HFF-Myc (cell line): ENCODE results near the gene GRIA1.

Source experiments
- DNase-seq: peaks from one replicate; pipeline ENCODE4 v3.0.0-alpha.2; 2011; ENCODE audit warnings: low read depth; ENCODE audit errors: extremely low read depth
- H3K4me3 ChIP-seq: replicated peaks from 2 replicates; pipeline ENCODE4 v1.5.1; 2011; ENCODE audit warnings: low read depth, mild to moderate bottlenecking, control low read depth, low read length
- TF ChIP-seq, protein P1 (sequence below): IDR thresholded peaks from 2 replicates; pipeline ENCODE4 v1.5.1; 2012; ENCODE audit warnings: mild to moderate bottlenecking, low read depth, low read length, control low read depth; ENCODE audit errors: missing control alignments

GRIA1 gene

DNA sequence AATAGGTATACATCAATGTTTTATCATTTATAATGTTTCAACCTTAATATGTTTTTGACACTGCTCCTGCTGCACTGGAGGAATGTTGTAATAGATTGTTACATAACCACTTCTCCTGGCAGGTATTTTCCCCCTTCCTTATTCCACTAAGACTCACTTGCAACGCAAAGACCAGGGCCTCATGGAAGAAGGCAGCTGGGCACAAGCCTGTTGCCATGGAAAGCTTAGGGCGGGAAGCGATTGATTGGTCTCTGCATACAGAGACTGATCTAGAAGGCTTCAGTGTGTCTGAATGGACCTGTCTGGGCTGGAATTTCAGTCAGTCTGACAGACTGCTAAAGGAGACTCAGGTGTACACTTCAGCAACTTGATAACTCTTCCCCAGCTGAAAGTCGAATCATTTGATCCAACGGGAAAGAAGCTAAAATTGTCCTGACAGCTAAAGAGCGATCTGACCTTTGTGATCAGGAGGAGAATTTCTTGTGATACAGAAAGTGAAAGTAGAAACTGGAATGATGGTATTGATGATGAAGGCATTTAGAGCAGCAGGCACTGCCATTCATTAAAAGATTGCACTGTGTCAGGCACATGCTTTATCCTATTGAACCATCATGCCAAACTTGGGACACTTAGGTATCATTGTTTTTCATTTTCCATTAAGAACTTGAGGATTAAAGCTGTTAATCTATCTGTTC is 65.1 kb downstream of the GRIA1 start:
- TF ChIP-seq, protein P1, sequence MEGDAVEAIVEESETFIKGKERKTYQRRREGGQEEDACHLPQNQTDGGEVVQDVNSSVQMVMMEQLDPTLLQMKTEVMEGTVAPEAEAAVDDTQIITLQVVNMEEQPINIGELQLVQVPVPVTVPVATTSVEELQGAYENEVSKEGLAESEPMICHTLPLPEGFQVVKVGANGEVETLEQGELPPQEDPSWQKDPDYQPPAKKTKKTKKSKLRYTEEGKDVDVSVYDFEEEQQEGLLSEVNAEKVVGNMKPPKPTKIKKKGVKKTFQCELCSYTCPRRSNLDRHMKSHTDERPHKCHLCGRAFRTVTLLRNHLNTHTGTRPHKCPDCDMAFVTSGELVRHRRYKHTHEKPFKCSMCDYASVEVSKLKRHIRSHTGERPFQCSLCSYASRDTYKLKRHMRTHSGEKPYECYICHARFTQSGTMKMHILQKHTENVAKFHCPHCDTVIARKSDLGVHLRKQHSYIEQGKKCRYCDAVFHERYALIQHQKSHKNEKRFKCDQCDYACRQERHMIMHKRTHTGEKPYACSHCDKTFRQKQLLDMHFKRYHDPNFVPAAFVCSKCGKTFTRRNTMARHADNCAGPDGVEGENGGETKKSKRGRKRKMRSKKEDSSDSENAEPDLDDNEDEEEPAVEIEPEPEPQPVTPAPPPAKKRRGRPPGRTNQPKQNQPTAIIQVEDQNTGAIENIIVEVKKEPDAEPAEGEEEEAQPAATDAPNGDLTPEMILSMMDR: no peak
- DNase-seq: no peak
- H3K4me3 ChIP-seq: no peak overlapping the region

DNA sequence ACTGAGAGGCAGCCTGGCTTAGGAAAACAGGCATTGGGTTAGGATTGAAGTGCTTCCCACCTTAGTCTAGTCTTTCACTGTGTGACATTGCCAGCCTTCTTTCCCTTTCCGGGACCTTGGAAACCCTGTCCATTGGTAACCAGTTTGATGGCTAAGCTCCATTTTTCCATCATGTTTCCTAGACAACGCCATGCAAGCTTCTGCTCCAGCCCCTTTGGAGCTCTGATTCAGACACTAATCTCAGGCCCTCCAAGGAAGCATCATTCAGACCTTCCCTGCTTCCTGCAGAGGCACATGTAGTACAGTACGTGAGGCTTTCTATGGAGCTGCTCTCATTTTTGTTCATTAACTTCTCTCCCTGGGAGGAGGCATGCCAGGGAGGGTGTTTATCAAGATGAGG is 68.5 kb downstream of the GRIA1 start:
- DNase-seq: no peak
- TF ChIP-seq, protein P1: no peak
- no peak overlapping the region for H3K4me3 ChIP-seq

DNA sequence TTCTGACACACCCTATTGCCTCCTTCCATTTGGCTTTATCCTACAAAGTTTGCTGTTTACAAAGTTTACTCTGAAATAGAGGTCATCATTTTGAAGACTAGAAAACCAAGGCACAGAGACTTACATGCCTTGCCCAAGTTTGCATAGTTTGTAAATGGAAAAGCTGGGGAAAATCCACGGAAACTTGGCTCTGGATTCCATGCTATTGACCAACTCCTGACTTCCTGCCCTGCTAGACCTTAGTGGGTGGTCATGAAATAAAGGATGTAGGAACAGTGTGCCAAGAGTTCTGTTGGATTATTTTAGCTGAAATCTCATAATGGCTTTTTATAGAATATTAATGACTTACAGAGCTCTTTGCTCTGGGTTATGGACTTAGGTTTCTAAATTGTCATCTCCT is 69.5 kb downstream of the GRIA1 start:
- H3K4me3 ChIP-seq: no peak overlapping the region
- no peak for DNase-seq
- TF ChIP-seq, protein P1: no peak

DNA sequence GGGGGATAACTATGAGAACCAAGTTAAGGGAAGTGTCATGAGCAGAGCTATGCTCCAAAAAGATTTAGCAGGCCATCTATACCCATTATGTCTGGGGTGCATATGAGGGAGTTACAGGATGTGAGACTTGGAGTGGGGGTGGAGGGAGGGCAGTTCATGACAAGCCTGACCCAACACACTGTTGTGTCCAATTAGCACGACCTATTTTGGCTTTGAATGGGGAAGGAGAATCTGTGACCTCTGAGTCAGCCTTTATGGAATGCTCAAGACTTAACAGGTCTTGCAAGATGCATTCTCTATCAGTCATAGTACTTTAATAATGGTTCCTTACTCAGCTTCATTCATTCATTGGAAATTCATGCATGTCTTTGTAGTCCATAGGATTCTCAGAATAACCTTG is 71.7 kb downstream of the GRIA1 start:
- peak; percentile 43 for DNase-seq
- no peak overlapping the region for H3K4me3 ChIP-seq
- TF ChIP-seq, protein P1: no peak

DNA sequence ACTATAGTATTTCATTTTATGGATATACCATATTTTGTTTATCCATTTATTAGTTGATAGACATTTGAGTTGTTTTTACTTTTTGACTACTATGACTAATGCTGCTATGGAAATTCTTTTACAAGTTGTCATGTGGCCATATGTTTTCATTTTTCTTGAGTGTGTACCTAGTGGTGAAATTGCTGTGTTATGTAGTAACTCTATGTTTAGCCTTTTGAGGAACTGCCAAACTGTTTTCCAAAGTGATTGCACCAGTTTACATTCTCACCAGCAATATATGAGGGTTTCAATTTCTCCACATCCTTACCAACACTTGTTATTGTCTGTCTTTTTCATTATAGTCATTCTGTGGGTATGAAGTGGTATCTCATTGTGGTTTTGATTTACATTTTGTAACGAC is 75.4 kb downstream of the GRIA1 start:
- no peak overlapping the region for H3K4me3 ChIP-seq
- peak; percentile 45 for DNase-seq
- TF ChIP-seq, protein P1: no peak

DNA sequence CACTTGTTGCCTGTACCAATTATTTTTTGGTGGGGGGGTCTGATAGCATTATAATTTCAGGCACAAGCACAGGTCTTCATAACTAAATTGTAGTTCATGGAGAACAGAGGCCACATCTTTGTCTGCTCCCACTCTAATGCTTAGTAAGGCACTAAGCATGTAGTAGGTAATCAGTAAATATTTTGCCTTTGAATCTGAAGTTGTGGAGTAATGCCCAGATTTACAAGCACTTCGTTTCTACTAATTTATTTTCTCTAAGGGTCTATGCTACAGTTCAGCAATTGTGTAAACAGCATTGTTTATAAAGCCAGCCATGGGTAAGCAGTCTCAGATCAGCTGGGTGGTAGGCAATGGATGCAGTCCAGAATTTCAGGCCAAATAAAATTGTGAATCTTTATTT is 78.6 kb downstream of the GRIA1 start:
- no peak overlapping the region for H3K4me3 ChIP-seq
- no peak for DNase-seq
- TF ChIP-seq, protein P1: no peak

DNA sequence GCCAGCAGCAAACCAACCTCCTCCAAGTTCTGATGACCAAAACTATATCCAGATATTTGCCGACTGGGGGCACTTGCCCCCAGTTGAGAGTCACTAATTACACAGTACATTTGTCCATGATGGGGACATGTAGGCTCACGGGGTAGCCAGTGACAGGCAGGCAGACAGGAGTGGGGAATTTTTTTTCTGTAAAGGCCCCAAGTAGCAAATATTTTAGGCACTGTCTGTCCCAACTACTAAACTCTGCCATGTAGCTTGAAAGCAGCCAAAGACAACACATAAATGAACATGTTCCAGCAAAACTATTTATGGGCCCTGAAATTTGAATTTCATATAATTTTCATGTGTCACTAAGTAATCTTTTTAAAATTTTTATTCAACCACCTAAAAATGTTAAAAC is 80.7 kb downstream of the GRIA1 start:
- H3K4me3 ChIP-seq: no peak overlapping the region
- TF ChIP-seq, protein P1: no peak
- DNase-seq: no peak
